RWPE1 (cell line): Measurements from ENCODE around the gene PHAF1.

Experiments
- CTCF ChIA-PET: fragments of 350-600 bp; sonication (Branson Sonifier 250); formaldehyde crosslinking; extraction: SDS; loops from one replicate; lab custom pipeline; 2021; lab: Yijun Ruan, JAX
- POLR2A ChIA-PET: fragments of 400-600 bp; formaldehyde crosslinking; extraction: SDS; loops from one replicate; lab custom pipeline; 2020; ENCODE audit warnings: antibody characterized with exemption; ENCODE audit not compliant: low non-redundant PET; lab: Yijun Ruan, JAX
- DNase-seq: peaks from one replicate; pipeline ENCODE4 v3.0.0; 2012; ENCODE audit warnings: low spot score
- H3K27ac ChIP-seq: fragments of 450-650 bp; 2 replicates; pipeline ENCODE4 v1.5.1; 2017
- TF ChIP-seq, protein P1 (sequence below): fragments of 450-650 bp; conservative IDR thresholded peaks from 2 replicates; pipeline ENCODE4 v1.5.1; 2017; ENCODE audit warnings: low read depth, mild to moderate bottlenecking

Gene PHAF1

DNA sequence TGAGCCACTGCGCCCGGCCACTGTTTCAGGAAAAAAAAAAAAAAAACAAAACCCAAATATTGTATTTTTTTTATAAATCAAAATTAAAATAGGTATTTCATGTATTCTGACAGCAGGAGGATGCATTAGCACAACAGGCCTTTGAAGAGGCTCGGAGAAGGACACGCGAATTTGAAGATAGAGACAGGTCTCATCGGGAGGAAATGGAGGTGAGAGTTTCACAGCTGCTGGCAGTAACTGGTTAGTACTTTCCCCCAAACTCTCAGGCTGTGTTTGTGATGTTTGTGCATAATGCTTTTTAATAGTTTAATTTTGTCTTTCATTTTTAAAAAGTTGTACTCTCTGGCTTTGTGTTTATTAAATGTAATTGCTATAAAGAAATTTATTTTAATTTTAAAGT lies 27.6 kb upstream of the PHAF1 start:
- no peak for DNase-seq
- CTCF ChIA-PET, result interaction anchor here (0.6 to 1.0 kb wide), 2 partner anchors 73 to 146 kb away, joined by 3 to 5 read pairs; no protein-coding TSS in a partner anchor
- POLR2A ChIA-PET, result no interaction called here
- H3K27ac ChIP-seq, result no peak overlapping the region
- TF ChIP-seq, protein P1, sequence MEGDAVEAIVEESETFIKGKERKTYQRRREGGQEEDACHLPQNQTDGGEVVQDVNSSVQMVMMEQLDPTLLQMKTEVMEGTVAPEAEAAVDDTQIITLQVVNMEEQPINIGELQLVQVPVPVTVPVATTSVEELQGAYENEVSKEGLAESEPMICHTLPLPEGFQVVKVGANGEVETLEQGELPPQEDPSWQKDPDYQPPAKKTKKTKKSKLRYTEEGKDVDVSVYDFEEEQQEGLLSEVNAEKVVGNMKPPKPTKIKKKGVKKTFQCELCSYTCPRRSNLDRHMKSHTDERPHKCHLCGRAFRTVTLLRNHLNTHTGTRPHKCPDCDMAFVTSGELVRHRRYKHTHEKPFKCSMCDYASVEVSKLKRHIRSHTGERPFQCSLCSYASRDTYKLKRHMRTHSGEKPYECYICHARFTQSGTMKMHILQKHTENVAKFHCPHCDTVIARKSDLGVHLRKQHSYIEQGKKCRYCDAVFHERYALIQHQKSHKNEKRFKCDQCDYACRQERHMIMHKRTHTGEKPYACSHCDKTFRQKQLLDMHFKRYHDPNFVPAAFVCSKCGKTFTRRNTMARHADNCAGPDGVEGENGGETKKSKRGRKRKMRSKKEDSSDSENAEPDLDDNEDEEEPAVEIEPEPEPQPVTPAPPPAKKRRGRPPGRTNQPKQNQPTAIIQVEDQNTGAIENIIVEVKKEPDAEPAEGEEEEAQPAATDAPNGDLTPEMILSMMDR, result no peak

DNA sequence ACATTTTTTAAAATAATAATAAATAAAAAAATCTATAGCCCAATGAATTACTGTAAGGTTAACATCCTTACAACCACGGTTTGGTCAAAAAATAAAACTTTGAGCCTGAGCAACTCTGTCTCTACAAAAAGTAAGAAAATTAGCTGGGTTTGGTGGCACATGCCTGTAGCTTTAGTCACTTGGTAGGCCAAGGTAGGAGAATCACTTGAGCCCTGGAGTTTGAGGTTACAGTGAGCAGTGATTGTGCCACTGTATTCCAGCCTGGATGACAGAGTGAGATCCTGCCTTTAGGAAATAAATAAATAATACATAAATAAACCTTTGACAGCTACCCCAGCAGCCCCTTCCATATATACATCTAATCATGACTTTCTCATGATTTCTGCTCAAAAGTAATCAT lies 26.9 kb upstream of the PHAF1 start:
- TF ChIP-seq, protein P1, result no peak
- CTCF ChIA-PET, result interaction anchor here (1.0 kb wide), 1 partner anchor 72 kb away, joined by 5 read pairs; no protein-coding TSS in a partner anchor
- no peak for DNase-seq
- H3K27ac ChIP-seq, result no peak overlapping the region
- POLR2A ChIA-PET, result no interaction called here

DNA sequence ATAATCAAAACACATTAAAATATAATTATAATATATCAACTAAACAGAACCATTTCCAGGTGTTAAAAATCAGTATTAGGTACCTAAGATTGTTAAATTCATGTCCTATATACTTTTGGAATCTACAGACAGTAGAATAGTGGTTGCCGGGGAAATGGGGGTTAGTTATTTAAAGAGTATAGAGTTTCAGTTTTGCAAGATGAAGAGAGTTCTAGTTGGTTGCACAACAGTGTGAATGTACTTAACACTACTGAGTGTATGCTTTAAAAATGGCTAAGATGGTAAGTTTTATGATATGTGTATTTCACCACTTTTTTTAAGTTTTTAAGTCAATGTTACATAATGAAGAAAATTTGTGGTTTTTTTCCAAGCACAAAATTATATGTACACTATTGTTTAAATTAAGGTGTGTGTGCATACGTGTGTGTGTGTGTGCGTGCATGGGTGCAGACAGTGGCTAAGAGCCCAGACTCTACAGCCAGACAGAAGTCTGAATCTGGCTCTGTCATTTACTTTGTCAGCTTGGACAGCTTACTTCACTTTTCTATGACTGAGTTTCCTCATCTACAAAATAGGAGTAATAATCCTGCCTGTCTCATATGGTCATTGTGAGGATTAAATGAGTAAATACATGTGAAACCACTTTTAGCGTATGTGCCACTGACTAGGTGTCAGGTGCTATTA lies 25.3 kb upstream of the PHAF1 start:
- ChIA-PET CTCF (no interaction called here), POLR2A (no interaction called here)
- H3K27ac ChIP-seq, result no peak overlapping the region
- TF ChIP-seq, protein P1, result no peak
- no peak for DNase-seq

DNA sequence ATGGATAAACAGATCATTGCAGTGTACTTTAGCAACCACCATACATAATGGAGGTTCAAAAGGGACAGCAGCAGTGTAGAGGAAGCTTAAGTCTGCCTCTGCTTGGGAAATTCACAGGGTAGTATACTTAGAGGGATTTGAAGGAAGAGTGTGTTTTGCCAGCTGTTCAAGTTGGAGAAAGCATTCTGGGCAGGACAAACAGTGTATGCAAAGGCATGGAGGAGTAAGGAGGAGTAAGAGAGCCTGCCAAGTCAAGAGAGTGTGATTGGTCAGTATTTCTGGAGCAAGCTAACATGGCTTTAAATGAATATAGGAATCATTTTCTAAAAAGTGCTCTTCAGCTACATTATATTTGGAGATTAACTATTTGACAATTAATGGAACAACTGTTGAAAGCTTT lies 22.9 kb upstream of the PHAF1 start:
- no peak for DNase-seq
- H3K27ac ChIP-seq, result no peak overlapping the region
- ChIA-PET POLR2A (no interaction called here), CTCF (no interaction called here)
- TF ChIP-seq, protein P1, result no peak

DNA sequence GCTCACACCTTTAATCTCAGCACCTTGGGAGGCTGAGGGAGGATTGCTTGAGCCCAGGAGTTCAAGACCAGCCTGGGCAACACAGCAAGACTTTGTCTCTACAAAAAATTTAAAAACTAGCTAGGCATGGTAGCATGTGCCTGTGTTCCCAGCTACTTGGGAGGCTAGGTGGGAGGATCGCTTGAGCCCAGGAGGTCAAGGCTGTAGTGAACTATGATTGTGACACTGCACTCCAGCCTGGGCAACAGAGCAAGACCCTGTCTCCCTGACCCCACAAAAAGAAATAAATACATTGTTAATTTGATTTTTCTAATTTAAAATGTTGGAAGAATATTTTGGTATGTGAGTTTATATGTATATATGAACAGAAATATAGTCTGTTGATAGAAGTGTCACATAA lies 22.4 kb upstream of the PHAF1 start:
- no peak for DNase-seq
- TF ChIP-seq, protein P1, result no peak
- POLR2A ChIA-PET, result no interaction called here
- CTCF ChIA-PET, result no interaction called here
- H3K27ac ChIP-seq, result no peak overlapping the region

DNA sequence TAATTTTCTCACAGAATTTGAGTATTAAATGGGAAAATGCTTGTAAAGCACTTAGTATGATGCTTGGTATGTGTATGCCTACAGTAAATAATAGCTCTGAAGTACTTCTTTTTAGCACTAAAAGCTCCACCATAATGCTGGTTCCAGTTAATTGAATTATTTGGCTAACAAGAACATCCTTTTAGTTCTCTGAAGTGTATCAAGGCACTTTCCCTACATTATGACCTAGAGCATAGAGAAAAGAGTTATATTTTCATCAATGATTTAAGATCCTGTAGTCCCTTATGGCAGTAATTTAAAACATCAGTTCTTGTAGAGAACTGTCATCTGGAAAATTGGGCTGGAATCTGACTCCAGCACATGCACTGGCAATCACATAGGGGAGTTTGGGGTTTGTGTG lies 21.9 kb upstream of the PHAF1 start:
- ChIA-PET CTCF (interaction anchor here (0.6 kb wide), 1 partner anchor 33 kb away, joined by 5 read pairs; no protein-coding TSS in a partner anchor), POLR2A (no interaction called here)
- H3K27ac ChIP-seq, result no peak overlapping the region
- TF ChIP-seq, protein P1, result no peak
- DNase-seq, result no peak
